Upper lobe of left lung (tissue), 6 donors: ENCODE data around the gene AGTRAP. TPM values are rescaled to one million over a fixed set of nuclear protein-coding genes. Genes with fewer than 3 reads are reported as not detected.

Experiments
- ATAC-seq, 2 donors: fragments of 200-7000 bp; cut with Tn5 transposase; one replicate each; pipeline ENCODE4 v1.9.1; 2022; ENCODE audit warnings: mild to moderate bottlenecking in 2 of 2, moderate library complexity in 2 of 2; ENCODE audit not compliant: low FRiP score in 2 of 2
- DNase-seq, 2 donors: peaks; one replicate each; pipeline ENCODE4 v3.0.0-alpha.2; 2019 to 2020
- H3K27ac ChIP-seq, 4 donors: fragments of 200-600 bp; sonication (generic); one replicate each; pipeline ENCODE4 v1.5.1; 2016 to 2019
- H3K27me3 ChIP-seq, 4 donors: fragments of 200-600 bp; sonication (generic); one replicate each; pipeline ENCODE4 v1.5.1; 2017 to 2019
- H3K36me3 ChIP-seq, 4 donors: fragments of 200-600 bp; sonication (generic); one replicate each; pipeline ENCODE4 v1.5.1; 2016 to 2019
- H3K4me1 ChIP-seq, 4 donors: fragments of 200-600 bp; sonication (generic); one replicate each; pipeline ENCODE4 v1.5.1; 2018 to 2019
- H3K4me3 ChIP-seq, 4 donors: fragments of 200-600 bp; sonication (generic); one replicate each; pipeline ENCODE4 v1.5.1; 2017 to 2019; ENCODE audit warnings: mild to moderate bottlenecking in 2 of 4, moderate library complexity in 1 of 4
- H3K9me3 ChIP-seq, 4 donors: fragments of 200-600 bp; sonication (generic); one replicate each; pipeline ENCODE4 v1.5.1; 2018 to 2019
- CTCF ChIP-seq, 6 experiments: fragments of 450-650 bp in 4 of 6; fragments of 200-600 bp in 2 of 6; sonication (generic) in 2 of 6; IDR thresholded peaks; one replicate each; pipeline ENCODE4 v1.5.1; 2016 to 2019; ENCODE audit warnings: antibody characterized with exemption in 6 of 6
- EP300 ChIP-seq, 4 donors: sonication (generic); formaldehyde crosslinking; IDR thresholded peaks; one replicate each; pipeline ENCODE4 v1.5.1; 2017; ENCODE audit warnings: antibody characterized with exemption in 4 of 4, control low read depth in 2 of 4
- POLR2A ChIP-seq, 4 donors: fragments of 450-650 bp; IDR thresholded peaks; one replicate each; pipeline ENCODE4 v1.5.1; 2016 to 2017; ENCODE audit warnings: antibody characterized with exemption in 4 of 4, mild to moderate bottlenecking in 2 of 4
- POLR2AphosphoS5 ChIP-seq, 2 donors: sonication (generic); formaldehyde crosslinking; IDR thresholded peaks; one replicate each; pipeline ENCODE4 v1.5.1; 2017; ENCODE audit warnings: antibody characterized with exemption in 2 of 2
- WGBS, 2 donors: methylation state at CpG; one replicate each; pipeline ENCODE4 v1.1.5; 2017 to 2018; 5-methylcytosine and 5-hydroxymethylcytosine counted together
- total RNA-seq, 6 donors: library from RNA; depleted of rRNA in 4 of 6; stranded (reverse); fragments of >200 nt in 4 of 6; gene quantifications; one replicate each; pipeline versions ENCODE4 v1.1.0 to v1.2.1, GENCODE V29; 2016 to 2021
- donor health status: DM: no; HTN: no; CAD: no; lungs with moderate emphysema.
- donor health status: DM: no; HTN: yes; CAD: no; lungs with severe emphysema.

The AGTRAP gene
- total RNA-seq, 6 donors from 2014 or later, result 52.2 to 80.1 (median 68.7) TPM

- DNase-seq (no peak), ATAC-seq (no peak)
- Histone ChIP-seq H3K4me3 (no peak overlapping the region), H3K27ac (peak overlapping the region in 3 of 4 donors; percentile 8 to 50 (median 48)), H3K27me3 (no peaks in the 10 kb centered on the region), H3K4me1 (peaks cover 47 to 62% (median 54%) of the 10 kb centered on the region in 4 donors), H3K36me3 (peaks cover 24 to 62% (median 44%) of the 10 kb centered on the region in 4 donors), H3K9me3 (no peaks in the 10 kb centered on the region)
- TF ChIP-seq POLR2AphosphoS5 (IDR thresholded peaks at IDR 0.05) (no peak), POLR2A (IDR thresholded peaks at IDR 0.05) (no peak), EP300 (IDR thresholded peaks at IDR 0.05) (no peak), CTCF (IDR thresholded peaks at IDR 0.05) (no peak)
- 96 to 99% methylated on average over 9 of the region's 9 CpGs for WGBS, 2 donors
Measured at GRCh38 chr1:11799896-11800295, 64.0 kb downstream of the AGTRAP start.

GRCh38 chr1:11800391-11800755 lies 64.4 kb downstream of the AGTRAP start:
- H3K27me3 ChIP-seq, result no peaks in the 10 kb centered on the region
- H3K27ac ChIP-seq, result peak overlapping the region in 3 of 4 donors; percentile 8 to 99 (median 48)
- peaks cover 20 to 57% (median 39%) of the 10 kb centered on the region in 4 donors for H3K36me3 ChIP-seq
- DNase-seq, result no peak
- whole genome bisulfite sequencing, 2 donors, result 83 to 98% methylated on average over 6 to 8 of the region's 8 CpGs
- H3K4me3 ChIP-seq, result peak overlapping the region in 1 of 4 donors; percentile 70
- peaks cover 49 to 64% (median 57%) of the 10 kb centered on the region in 4 donors for H3K4me1 ChIP-seq
- no peak for ATAC-seq
- TF ChIP-seq POLR2AphosphoS5 (IDR thresholded peaks at IDR 0.05), result no peak
- no peaks in the 10 kb centered on the region for H3K9me3 ChIP-seq

Other genes starting within 250 kb of the AGTRAP start
- gene FBXO2, start 81.7 kb upstream of the AGTRAP start, total RNA-seq, result 10 to 100 TPM in 5 of 6 donors, 1 to 10 TPM in 1; 8.2 to 18.0 (median 13.8) TPM
- gene FBXO44, start 81.3 kb upstream of the AGTRAP start, total RNA-seq, result 100 to 1,000 TPM in 1 of 6 donors, 10 to 100 TPM in 5; 14.7 to 114 (median 18.0) TPM
- 10 to 100 TPM; 10.5 to 25.4 (median 16.4) TPM for gene FBXO6, start 71.9 kb upstream of the AGTRAP start, total RNA-seq
- 10 to 100 TPM; 20.3 to 38.8 (median 28.0) TPM for gene MAD2L2, start 55.0 kb upstream of the AGTRAP start, total RNA-seq
- under 1 TPM in 2 of 6 donors, not detected in 4; 0.11 to 0.17 TPM for gene DRAXIN, start 44.4 kb upstream of the AGTRAP start, total RNA-seq
- gene C1orf167, start 26.1 kb downstream of the AGTRAP start, total RNA-seq, result 10 to 100 TPM in 2 of 6 donors, 1 to 10 TPM in 4; 1.0 to 14.3 (median 8.8) TPM
- gene MTHFR, start 69.8 kb downstream of the AGTRAP start, total RNA-seq, result 100 to 1,000 TPM in 2 of 6 donors, 10 to 100 TPM in 4; 51.5 to 163 (median 58.2) TPM
- gene CLCN6, start 70.1 kb downstream of the AGTRAP start, total RNA-seq, result 10 to 100 TPM; 21.6 to 96.4 (median 33.0) TPM
- gene NPPA, start 111.6 kb downstream of the AGTRAP start, total RNA-seq, result 1 to 10 TPM in 1 of 6 donors, not detected in 5; 3.1 TPM
- gene NPPB, start 122.8 kb downstream of the AGTRAP start, total RNA-seq, result not detected
- 10 to 100 TPM; 42.6 to 94.2 (median 58.7) TPM for gene KIAA2013, start 190.3 kb downstream of the AGTRAP start, total RNA-seq
- gene PLOD1, start 198.6 kb downstream of the AGTRAP start, total RNA-seq, result 10 to 100 TPM; 31.4 to 99.0 (median 52.8) TPM
- gene MFN2, start 244.3 kb downstream of the AGTRAP start, total RNA-seq, result 10 to 100 TPM; 40.9 to 80.6 (median 71.0) TPM